Trophoblast cell (in vitro differentiated cells and primary cell): ENCODE measurements around the gene OR6K3.
"Not testable (repeated sequence)": the region's sequence is repeated elsewhere in the genome, so short reads cannot be mapped to it uniquely, and the experiment has no call there.

Experiments used
- DNase-seq, 2 donors: peaks; one replicate each; pipeline ENCODE4 v3.0.0-alpha.2; 2016
- H2AFZ ChIP-seq: 2 replicates; pipeline ENCODE4 v1.6.1; 2013; ENCODE audit warnings: low read length, moderate library complexity, mild to moderate bottlenecking; ENCODE audit not compliant: insufficient read depth, poor library complexity
- H2AK5ac ChIP-seq: 2 replicates; pipeline ENCODE4 v1.6.1; 2013; ENCODE audit warnings: mild to moderate bottlenecking, low read length
- H2BK120ac ChIP-seq: 2 replicates; pipeline ENCODE4 v1.6.1; 2013; ENCODE audit warnings: low read length, mild to moderate bottlenecking, moderate library complexity; ENCODE audit not compliant: insufficient read depth, poor library complexity
- H2BK12ac ChIP-seq: 2 replicates; pipeline ENCODE4 v1.6.1; 2013; ENCODE audit warnings: mild to moderate bottlenecking, low read length, moderate library complexity
- H2BK5ac ChIP-seq: 2 replicates; pipeline ENCODE4 v1.6.1; 2013; ENCODE audit warnings: low read length, low read depth, moderate library complexity, mild to moderate bottlenecking; ENCODE audit not compliant: poor library complexity
- H3K14ac ChIP-seq: 2 replicates; pipeline ENCODE4 v1.6.1; 2013; ENCODE audit warnings: mild to moderate bottlenecking, low read length
- H3K18ac ChIP-seq: 2 replicates; pipeline ENCODE4 v1.6.1; 2013; ENCODE audit warnings: mild to moderate bottlenecking, low read length
- H3K23ac ChIP-seq: 2 replicates; pipeline ENCODE4 v1.6.1; 2013; ENCODE audit warnings: low read length
- H3K27ac ChIP-seq: 2 replicates; pipeline ENCODE4 v1.5.1; 2013; ENCODE audit warnings: low read depth, mild to moderate bottlenecking, inconsistent platforms, low read length, moderate library complexity
- H3K27me3 ChIP-seq: 2 replicates; pipeline ENCODE4 v1.6.1; 2013; ENCODE audit warnings: inconsistent platforms, mild to moderate bottlenecking, low read length, moderate library complexity; ENCODE audit not compliant: insufficient read depth
- H3K36me3 ChIP-seq, 2 experiments: 1 replicate in 1 of 2; 2 replicates in 1 of 2; pipeline ENCODE4 v1.6.1; 2013; ENCODE audit warnings: low read length in 2 of 2, mild to moderate bottlenecking in 2 of 2, moderate library complexity in 1 of 2; ENCODE audit not compliant: insufficient read depth in 2 of 2, control insufficient read depth in 1 of 2
- H3K4ac ChIP-seq: 2 replicates; pipeline ENCODE4 v1.6.1; 2013; ENCODE audit warnings: low read depth, mild to moderate bottlenecking, low read length, moderate library complexity
- H3K4me1 ChIP-seq, 2 experiments: 1 replicate in 1 of 2; 2 replicates in 1 of 2; pipeline ENCODE4 v1.6.1; 2013; ENCODE audit warnings: low read length in 2 of 2, mild to moderate bottlenecking in 2 of 2, moderate library complexity in 1 of 2; ENCODE audit not compliant: insufficient read depth in 2 of 2, control insufficient read depth in 1 of 2
- H3K4me2 ChIP-seq: 2 replicates; pipeline ENCODE4 v1.6.1; 2013; ENCODE audit warnings: inconsistent platforms, mild to moderate bottlenecking, low read length, moderate library complexity
- H3K4me3 ChIP-seq: 2 replicates; pipeline ENCODE4 v1.5.1; 2013; ENCODE audit warnings: mild to moderate bottlenecking, low read depth, low read length, inconsistent platforms
- H3K79me1 ChIP-seq: one replicate; pipeline ENCODE4 v1.6.1; 2013; ENCODE audit warnings: low read length
- H3K79me2 ChIP-seq: 2 replicates; pipeline ENCODE4 v1.6.1; 2013; ENCODE audit warnings: low read length, mild to moderate bottlenecking; ENCODE audit not compliant: control insufficient read depth, insufficient read depth, poor library complexity
- H3K9ac ChIP-seq: 2 replicates; pipeline ENCODE4 v1.6.1; 2013; ENCODE audit warnings: mild to moderate bottlenecking, low read length
- H3K9me3 ChIP-seq: 2 replicates; pipeline ENCODE4 v1.6.1; 2013; ENCODE audit warnings: low read depth, mild to moderate bottlenecking, control low read depth, inconsistent platforms, low read length; ENCODE audit not compliant: insufficient read depth
- H4K12ac ChIP-seq: 2 replicates; pipeline ENCODE4 v1.6.1; 2013; ENCODE audit warnings: low read depth, mild to moderate bottlenecking, low read length, moderate library complexity
- H4K8ac ChIP-seq: 2 replicates; pipeline ENCODE4 v1.6.1; 2013; ENCODE audit warnings: low read depth, mild to moderate bottlenecking, low read length, moderate library complexity
- H4K91ac ChIP-seq: one replicate; pipeline ENCODE4 v1.6.1; 2013; ENCODE audit warnings: low read depth, mild to moderate bottlenecking, low read length, moderate library complexity
- WGBS: extraction: QIAGEN DNeasy Blood & Tissue Kit; methylation state at CpG from one replicate; pipeline ENCODE4 v1.1.7; 2013; ENCODE audit warnings: missing lambda C conversion rate; ENCODE audit not compliant: insufficient read length, insufficient coverage; ENCODE audit errors: extremely low coverage; 5-methylcytosine and 5-hydroxymethylcytosine counted together

OR6K3 gene

DNA sequence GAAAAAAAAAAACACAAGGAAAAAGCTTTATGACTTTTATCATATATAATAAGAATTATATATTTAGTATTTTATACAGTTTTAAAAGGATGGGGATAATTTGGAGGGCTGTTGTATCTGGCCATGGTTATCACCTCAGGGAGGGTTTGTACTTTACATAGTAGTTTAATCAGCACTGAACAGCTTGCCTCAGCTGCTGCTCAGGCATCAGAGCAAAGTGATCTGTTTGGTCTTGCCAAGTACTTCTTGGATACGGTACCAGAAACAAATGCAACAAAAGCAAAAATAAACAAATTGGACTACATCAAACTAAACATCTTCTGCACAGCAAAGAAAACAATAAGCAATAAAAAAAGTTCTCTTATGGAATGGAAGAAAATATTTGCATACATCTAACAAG lies 31.4 kb downstream of the OR6K3 start:
- no peak for DNase-seq
- Histone ChIP-seq H3K9me3 (no peaks in the 10 kb centered on the region), H3K9ac (no peak overlapping the region), H3K4ac (no peak overlapping the region), H2AFZ (no peak overlapping the region), H3K18ac (no peak overlapping the region), H3K14ac (no peak overlapping the region), H3K23ac (no peak overlapping the region), H4K12ac (no peak overlapping the region), H3K4me1 (no peaks in the 10 kb centered on the region), H3K4me3 (no peak overlapping the region), H4K8ac (no peak overlapping the region), H3K79me1 (no peaks in the 10 kb centered on the region), H2BK120ac (no peak overlapping the region), H3K27ac (no peak overlapping the region), H3K4me2 (no peak overlapping the region), H2BK12ac (no peak overlapping the region), H2AK5ac (no peak overlapping the region), H3K27me3 (no peaks in the 10 kb centered on the region), H2BK5ac (no peak overlapping the region), H4K91ac (no peak overlapping the region), H3K36me3 (no peaks in the 10 kb centered on the region), H3K79me2 (no peaks in the 10 kb centered on the region)
- WGBS, result no CpG with 5 or more reads among the region's 1 CpG

- not testable (repeated sequence) for H3K27me3 ChIP-seq, H3K79me2 ChIP-seq, H3K9me3 ChIP-seq, DNase-seq, H2AFZ ChIP-seq, H3K14ac ChIP-seq, H3K23ac ChIP-seq, H3K27ac ChIP-seq, H2AK5ac ChIP-seq, H2BK5ac ChIP-seq, H4K8ac ChIP-seq, H3K4me3 ChIP-seq, H3K9ac ChIP-seq, H3K79me1 ChIP-seq, H2BK12ac ChIP-seq, H3K18ac ChIP-seq, H3K4me1 ChIP-seq, H3K4me2 ChIP-seq, H4K91ac ChIP-seq, H3K4ac ChIP-seq, H3K36me3 ChIP-seq, H2BK120ac ChIP-seq, H4K12ac ChIP-seq
- no CpG with 5 or more reads among the region's 1 CpG for WGBS
Observed at GRCh38 chr1:158688343-158688742, 32.2 kb downstream of the OR6K3 start.

GRCh38 chr1:158687037-158687436 lies 33.5 kb downstream of the OR6K3 start:
- Histone ChIP-seq H2BK120ac (no peak overlapping the region), H3K4me2 (no peak overlapping the region), H3K18ac (no peak overlapping the region), H2AK5ac (no peak overlapping the region), H3K9ac (no peak overlapping the region), H3K79me1 (no peaks in the 10 kb centered on the region), H3K27ac (no peak overlapping the region), H3K27me3 (no peaks in the 10 kb centered on the region), H4K8ac (no peak overlapping the region), H2BK12ac (no peak overlapping the region), H3K36me3 (no peaks in the 10 kb centered on the region), H3K14ac (no peak overlapping the region), H4K12ac (no peak overlapping the region), H4K91ac (no peak overlapping the region), H3K9me3 (no peaks in the 10 kb centered on the region), H2AFZ (no peak overlapping the region), H3K4me1 (no peaks in the 10 kb centered on the region), H3K23ac (no peak overlapping the region), H3K4me3 (no peak overlapping the region), H2BK5ac (no peak overlapping the region), H3K4ac (no peak overlapping the region), H3K79me2 (no peaks in the 10 kb centered on the region)
- DNase-seq, result no peak

GRCh38 chr1:158686111-158687009 lies 34.2 kb downstream of the OR6K3 start, which contains the start of gene SPTA1:
SPTA1 (minus strand) TSS chr1:158686715; CDS start chr1:158686517, 198 bp downstream.
- Histone ChIP-seq H3K27me3 (no peaks in the 10 kb centered on the region), H3K4ac (no peak within 1 kb of the TSS), H2BK5ac (no peak within 1 kb of the TSS), H4K91ac (no peak within 1 kb of the TSS), H3K9ac (no peak within 1 kb of the TSS), H3K4me1 (no peaks in the 10 kb centered on the region), H3K9me3 (no peaks in the 10 kb centered on the region), H3K79me1 (no peaks in the 10 kb centered on the region), H3K4me3 (no peak within 1 kb of the TSS), H2AFZ (no peak within 1 kb of the TSS), H4K12ac (no peak within 1 kb of the TSS), H3K18ac (no peak within 1 kb of the TSS), H2BK12ac (no peak within 1 kb of the TSS), H4K8ac (no peak within 1 kb of the TSS), H3K27ac (no peak within 1 kb of the TSS), H2BK120ac (no peak within 1 kb of the TSS), H3K14ac (no peak within 1 kb of the TSS), H3K36me3 (no peaks in the 10 kb centered on the region), H3K23ac (no peak within 1 kb of the TSS), H3K4me2 (no peak within 1 kb of the TSS), H3K79me2 (no peaks in the 10 kb centered on the region), H2AK5ac (no peak within 1 kb of the TSS)
- no peak for DNase-seq
- no CpG with 5 or more reads among the region's 7 CpGs for WGBS
